HCT116 (cell line): ENCODE data around the gene INPP5F. TPM values are rescaled to one million over a fixed set of nuclear protein-coding genes. Genes with fewer than 3 reads are reported as not detected.

Experiments used
- ATAC-seq: fragments of 200-7000 bp; cut with Tn5 transposase; 2 replicates; pipeline ENCODE4 v1.9.1; 2020; ENCODE audit warnings: mild to moderate bottlenecking, moderate library complexity
- BruUV-seq: library from RNA; stranded (reverse); fragments of 400-500 nt; replicated peaks from 2 replicates; lab custom pipeline; 2021; lab: Mats Ljungman, UMichigan
- CTCF ChIA-PET: fragments of 300-600 bp; sonication (Branson Sonifier 250); formaldehyde crosslinking; loops from one replicate; lab custom pipeline; 2021; ENCODE audit warnings: antibody characterized with exemption; lab: Charles Lee
- POLR2A ChIA-PET: fragments of 300-600, 350-600 bp; sonication (Branson Sonifier 250); formaldehyde crosslinking; loops from one replicate; lab custom pipeline; 2021; ENCODE audit warnings: antibody characterized with exemption; lab: Charles Lee
- RAD21 ChIA-PET, 2 experiments: fragments of 300-600 bp; sonication (Branson Sonifier 250); formaldehyde crosslinking; loops; one replicate each; lab custom pipeline; 2023; ENCODE audit warnings: low total read pairs in 2 of 2; ENCODE audit not compliant: uncharacterized antibody in 2 of 2, unreplicated experiment in 2 of 2, low non-redundant PET in 1 of 2; lab: Charles Lee
- DNase-seq: peaks from one replicate; pipeline ENCODE4 v3.0.0-alpha.2; 2010; ENCODE audit warnings: low read depth, low spot score
- H2AFZ ChIP-seq: fragments of 200-600 bp; shearing (Covaris generic), sonication (generic); 2 replicates; pipeline ENCODE4 v1.6.1; 2017; ENCODE audit warnings: low read depth, mixed run types, mixed read lengths, antibody characterized with exemption, low read length; ENCODE audit not compliant: poor library complexity, severe bottlenecking
- H3K27ac ChIP-seq: 2 replicates; pipeline ENCODE4 v1.5.1; 2012; ENCODE audit warnings: low read depth, low read length
- H3K27me3 ChIP-seq: fragments of 200-600 bp; sonication (generic); 2 replicates; pipeline ENCODE4 v1.6.1; 2016; ENCODE audit warnings: mixed run types, low read length, mixed read lengths; ENCODE audit not compliant: insufficient read depth
- H3K36me3 ChIP-seq, 2 experiments: fragments of 200-500 bp in 1 of 2; fragments of 200-600 bp in 1 of 2; sonication (Bioruptor generic) in 1 of 2; sonication (generic) in 1 of 2; 2 replicates each; pipeline versions ENCODE4 v1.5.1 to v1.6.1; 2014 to 2016; ENCODE audit warnings: low read length in 2 of 2, inconsistent platforms in 1 of 2, mixed read lengths in 1 of 2, mixed run types in 1 of 2; ENCODE audit not compliant: insufficient read depth in 2 of 2, control insufficient read depth in 1 of 2
- H3K4me1 ChIP-seq, 2 experiments: fragments of 200-600 bp in 1 of 2; sonication (generic) in 1 of 2; 2 replicates each; pipeline versions ENCODE4 v1.5.1 to v1.6.1; 2012 to 2017; ENCODE audit warnings: low read length in 2 of 2, inconsistent platforms in 1 of 2, mild to moderate bottlenecking in 1 of 2, mixed read lengths in 1 of 2, mixed run types in 1 of 2, moderate library complexity in 1 of 2; ENCODE audit not compliant: insufficient read depth in 2 of 2, control insufficient read depth in 1 of 2
- H3K4me2 ChIP-seq: fragments of 200-600 bp; sonication (generic); 2 replicates; pipeline ENCODE4 v1.6.1; 2017; ENCODE audit warnings: mixed run types, low read length, mixed read lengths
- H3K4me3 ChIP-seq, 2 experiments: fragments of 200-600 bp in 1 of 2; sonication (generic) in 1 of 2; replicated peaks in 1 of 2; 2 replicates each; pipeline ENCODE4 v1.5.1; 2011 to 2016; ENCODE audit warnings: low read length in 2 of 2, control low read depth in 1 of 2, low read depth in 1 of 2, mild to moderate bottlenecking in 1 of 2, mixed read lengths in 1 of 2, mixed run types in 1 of 2
- H3K79me2 ChIP-seq: fragments of 200-600 bp; sonication (generic); 2 replicates; pipeline ENCODE4 v1.6.1; 2017; ENCODE audit warnings: mild to moderate bottlenecking, mixed run types, low read length, moderate library complexity, mixed read lengths; ENCODE audit not compliant: insufficient read depth
- H3K9ac ChIP-seq: fragments of 200-600 bp; sonication (generic); 2 replicates; pipeline ENCODE4 v1.6.1; 2016; ENCODE audit warnings: low read length, mixed read lengths
- H3K9me2 ChIP-seq: fragments of 200-600 bp; sonication (generic), shearing (Covaris generic); 2 replicates; pipeline ENCODE4 v1.6.1; 2017; ENCODE audit warnings: mixed run types, mild to moderate bottlenecking, moderate library complexity; ENCODE audit not compliant: insufficient read depth
- H3K9me3 ChIP-seq, 2 experiments: fragments of 200-500 bp in 1 of 2; fragments of 200-600 bp in 1 of 2; sonication (Bioruptor generic) in 1 of 2; sonication (generic) in 1 of 2; 2 replicates each; pipeline ENCODE4 v1.6.1; 2014 to 2017; ENCODE audit warnings: low read length in 2 of 2, mixed read lengths in 2 of 2, inconsistent platforms in 1 of 2, low read depth in 1 of 2, mild to moderate bottlenecking in 1 of 2, mixed run types in 1 of 2, moderate library complexity in 1 of 2; ENCODE audit not compliant: control insufficient read depth in 1 of 2, insufficient read depth in 1 of 2
- H4K20me1 ChIP-seq: fragments of 200-600 bp; sonication (generic), shearing (Covaris generic); 2 replicates; pipeline ENCODE4 v1.6.1; 2017; ENCODE audit warnings: mixed run types, mild to moderate bottlenecking, moderate library complexity; ENCODE audit not compliant: insufficient read depth
- CBX3 ChIP-seq: IDR thresholded peaks from 2 replicates; pipeline ENCODE4 v1.6.1; 2012; ENCODE audit warnings: low read depth
- CTCF ChIP-seq, 3 experiments: fragments of 200-600 bp in 1 of 3; sonication (generic) in 1 of 3; IDR thresholded peaks in 2 of 3; conservative IDR thresholded peaks in 1 of 3; 2 replicates each; pipeline ENCODE4 v1.5.1; 2012 to 2017; ENCODE audit warnings: low read depth in 2 of 3, low read length in 2 of 3, antibody characterized with exemption in 1 of 3, borderline replicate concordance in 1 of 3, control low read depth in 1 of 3, mild to moderate bottlenecking in 1 of 3, mixed read lengths in 1 of 3, mixed run types in 1 of 3, moderate library complexity in 1 of 3; ENCODE audit not compliant: insufficient read depth in 1 of 3
- EGR1 ChIP-seq: IDR thresholded peaks from 2 replicates; pipeline ENCODE4 v1.6.1; 2012; ENCODE audit warnings: low read depth
- ELF1 ChIP-seq: IDR thresholded peaks from 2 replicates; pipeline ENCODE4 v1.6.1; 2012; ENCODE audit warnings: low read depth, borderline replicate concordance
- EZH2phosphoT487 ChIP-seq: fragments of 200-600 bp; IDR thresholded peaks from 2 replicates; pipeline ENCODE4 v1.6.1; 2018; ENCODE audit warnings: antibody characterized with exemption, borderline replicate concordance
- FOSL1 ChIP-seq: IDR thresholded peaks from 2 replicates; pipeline ENCODE4 v1.6.1; 2012; ENCODE audit warnings: low read depth
- POLR2A ChIP-seq: IDR thresholded peaks from 2 replicates; pipeline ENCODE4 v1.7.0; 2011; ENCODE audit warnings: borderline replicate concordance; ENCODE audit not compliant: insufficient read depth, insufficient read length; ENCODE audit errors: extremely low read depth
- REST ChIP-seq: IDR thresholded peaks from 2 replicates; pipeline ENCODE4 v1.6.1; 2012; ENCODE audit warnings: low read depth
- SIN3A ChIP-seq: IDR thresholded peaks from 2 replicates; pipeline ENCODE4 v1.6.1; 2012; ENCODE audit warnings: low read depth
- SP1 ChIP-seq: IDR thresholded peaks from 2 replicates; pipeline ENCODE4 v1.6.1; 2012; ENCODE audit warnings: low read depth
- SRF ChIP-seq: IDR thresholded peaks from 2 replicates; pipeline ENCODE4 v1.6.1; 2012; ENCODE audit warnings: low read depth
- ZBTB33 ChIP-seq: IDR thresholded peaks from 2 replicates; pipeline ENCODE4 v1.6.1; 2011; ENCODE audit warnings: mild to moderate bottlenecking, low read length, moderate library complexity; ENCODE audit not compliant: insufficient replicate concordance; ENCODE audit errors: extremely low read depth
- ZFX ChIP-seq: fragments of 450-650 bp; IDR thresholded peaks from 2 replicates; pipeline ENCODE4 v1.6.1; 2017
- ZNF274 ChIP-seq: fragments of 200-500 bp; sonication (Bioruptor generic); IDR thresholded peaks from 2 replicates; pipeline ENCODE4 v1.6.1; 2014; ENCODE audit warnings: mild to moderate bottlenecking, low read depth, low read length, inconsistent platforms
- intact Hi-C: fragments of 100-400 bp; cut with micrococcal nuclease; formaldehyde crosslinking; loops from 2 replicates; pipeline ENCODE4 v1.10.0; 2022
- total RNA-seq: library from RNA; stranded (reverse); gene quantifications from one replicate; pipeline ENCODE4 v1.2.1, GENCODE V29; 2021; ENCODE audit not compliant: unreplicated experiment

INPP5F gene
- total RNA-seq, 1 experiment from 2014 or later: 21.6 TPM

GRCh38 chr10:119754936-119755335 lies 29.1 kb downstream of the INPP5F start:
- POLR2A ChIA-PET: no interaction called here
- H3K27me3 ChIP-seq: no peaks in the 10 kb centered on the region
- RAD21 ChIA-PET: no interaction called here
- CTCF ChIA-PET: no interaction called here
- H3K4me3 ChIP-seq: no peak overlapping the region
- no peak overlapping the region for H2AFZ ChIP-seq
- no peak for ATAC-seq
- H3K4me1 ChIP-seq: no peaks in the 10 kb centered on the region
- no peaks in the 10 kb centered on the region for H3K9me2 ChIP-seq
- no peak overlapping the region for H3K9ac ChIP-seq
- peaks cover 4% of the 10 kb centered on the region; the same call in 1 of the 2 replicates for H3K79me2 ChIP-seq
- no peak overlapping the region for H3K27ac ChIP-seq
- DNase-seq: no peak
- intact Hi-C loops: loop anchor here (5.0 kb wide), 1 partner anchor 148 kb away; no protein-coding TSS in a partner anchor
- no peaks in the 10 kb centered on the region for H3K36me3 ChIP-seq
- TF ChIP-seq FOSL1 (no peak), ELF1 (no peak), EGR1 (no peak), SP1 (no peak), ZFX (no peak), SIN3A (no peak), CTCF (IDR thresholded peaks at IDR 0.05 in 2 of 3, conservative IDR thresholded peaks at IDR 0.05 in 1 of 3; ENCODE audit: borderline replicate concordance in 1 of 3, insufficient read depth in 1 of 3, low read depth in 2 of 3, low read length in 2 of 3) (no peak), CBX3 (no peak)
- no peaks in the 10 kb centered on the region for H4K20me1 ChIP-seq
- BruUV-seq: no TSS peak
- H3K9me3 ChIP-seq: no peaks in the 10 kb centered on the region
- no peak overlapping the region for H3K4me2 ChIP-seq

GRCh38 chr10:119755446-119755845 lies 29.6 kb downstream of the INPP5F start:
- Histone ChIP-seq H3K9ac (no peak overlapping the region), H3K4me3 (no peak overlapping the region), H2AFZ (no peak overlapping the region), H3K79me2 (peaks cover 4% of the 10 kb centered on the region; the same call in 1 of the 2 replicates), H3K36me3 (no peaks in the 10 kb centered on the region), H3K4me2 (no peak overlapping the region), H3K9me2 (no peaks in the 10 kb centered on the region), H3K27me3 (no peaks in the 10 kb centered on the region), H3K27ac (no peak overlapping the region), H3K9me3 (no peaks in the 10 kb centered on the region), H4K20me1 (no peaks in the 10 kb centered on the region), H3K4me1 (no peaks in the 10 kb centered on the region)
- CTCF ChIA-PET: no interaction called here
- no TSS peak for BruUV-seq
- TF ChIP-seq EGR1 (no peak), ZBTB33 (no peak), REST (no peak), ZNF274 (no peak), EZH2phosphoT487 (no peak), POLR2A (no peak), FOSL1 (no peak), SRF (no peak)
- DNase-seq (no peak), ATAC-seq (no peak)
- intact Hi-C loops: no loop called here
- RAD21 ChIA-PET: no interaction called here
- POLR2A ChIA-PET: no interaction called here
